IMR-90 (cell line): ENCODE data around the gene SLC9A1. TPM values are rescaled to one million over a fixed set of nuclear protein-coding genes. Genes with fewer than 3 reads are reported as not detected.

Experiments used
- ATAC-seq: fragments of 200-7000 bp; cut with Tn5 transposase; 2 replicates; pipeline ENCODE4 v1.9.1; 2020; ENCODE audit warnings: low read depth, mild to moderate bottlenecking, moderate library complexity
- BruUV-seq: library from RNA; stranded (reverse); fragments of 400-500 nt; replicated peaks from 2 replicates; lab custom pipeline; 2021; lab: Mats Ljungman, UMichigan
- CTCF ChIA-PET: fragments of 300-600 bp; formaldehyde crosslinking; extraction: SDS; loops from one replicate; lab custom pipeline; 2021; ENCODE audit warnings: antibody characterized with exemption; lab: Yijun Ruan, JAX
- POLR2A ChIA-PET: fragments of 300-600 bp; sonication (Branson Sonifier 250); formaldehyde crosslinking; loops from one replicate; lab custom pipeline; 2022; ENCODE audit warnings: antibody characterized with exemption; ENCODE audit not compliant: unreplicated experiment; lab: Charles Lee
- DNase-seq: peaks from one replicate; pipeline ENCODE4 v3.0.0; 2013
- H2AFZ ChIP-seq: replicated peaks from 2 replicates; pipeline ENCODE3; 2013; ENCODE audit warnings: low read length, mild to moderate bottlenecking; ENCODE audit not compliant: poor library complexity
- H2AK5ac ChIP-seq: 2 replicates; pipeline ENCODE4 v1.6.1; 2013; ENCODE audit warnings: low read depth, low read length, inconsistent platforms
- H2AK9ac ChIP-seq: replicated peaks from 2 replicates; pipeline ENCODE3; 2013; ENCODE audit warnings: mild to moderate bottlenecking, low read depth, low read length, moderate library complexity; ENCODE audit not compliant: poor library complexity
- H2BK120ac ChIP-seq: 2 replicates; pipeline ENCODE4 v1.6.1; 2013; ENCODE audit warnings: low read depth, low read length, inconsistent platforms
- H2BK15ac ChIP-seq: 3 replicates; pipeline ENCODE4 v1.6.1; 2013; ENCODE audit warnings: low read depth, low read length, inconsistent platforms
- H2BK20ac ChIP-seq: 2 replicates; pipeline ENCODE4 v1.6.1; 2013; ENCODE audit warnings: low read depth, mild to moderate bottlenecking, inconsistent platforms, low read length, moderate library complexity
- H2BK5ac ChIP-seq: 2 replicates; pipeline ENCODE4 v1.6.1; 2013; ENCODE audit warnings: mild to moderate bottlenecking, low read depth, low read length, inconsistent platforms; ENCODE audit not compliant: poor library complexity, severe bottlenecking
- H3K14ac ChIP-seq: replicated peaks from 2 replicates; pipeline ENCODE4 v1.6.1; 2013; ENCODE audit warnings: low read depth, low read length, inconsistent platforms
- H3K18ac ChIP-seq: 2 replicates; pipeline ENCODE4 v1.6.1; 2013; ENCODE audit warnings: low read depth, low read length, control low read depth
- H3K23ac ChIP-seq: 2 replicates; pipeline ENCODE4 v1.6.1; 2013; ENCODE audit warnings: low read depth, low read length, inconsistent platforms
- H3K27ac ChIP-seq: 2 replicates; pipeline ENCODE4 v1.5.1; 2013; ENCODE audit warnings: mild to moderate bottlenecking, control low read depth, low read length; ENCODE audit not compliant: insufficient read depth
- H3K27me3 ChIP-seq: 2 replicates; pipeline ENCODE4 v1.6.1; 2013; ENCODE audit warnings: low read length; ENCODE audit not compliant: control insufficient read depth, insufficient read depth
- H3K36me3 ChIP-seq: 2 replicates; pipeline ENCODE4 v1.6.1; 2013; ENCODE audit warnings: low read length, mixed read lengths; ENCODE audit not compliant: control insufficient read depth, insufficient read depth
- H3K4ac ChIP-seq: 2 replicates; pipeline ENCODE4 v1.6.1; 2013; ENCODE audit warnings: low read depth, low read length, inconsistent platforms
- H3K4me1 ChIP-seq: 2 replicates; pipeline ENCODE4 v1.6.1; 2013; ENCODE audit warnings: low read length, mixed read lengths; ENCODE audit not compliant: control insufficient read depth, insufficient read depth
- H3K4me2 ChIP-seq: 2 replicates; pipeline ENCODE4 v1.6.1; 2013; ENCODE audit warnings: low read depth, mild to moderate bottlenecking, control low read depth, low read length, moderate library complexity
- H3K4me3 ChIP-seq: 2 replicates; pipeline ENCODE4 v1.5.1; 2013; ENCODE audit warnings: low read depth, mild to moderate bottlenecking, control low read depth, low read length, moderate library complexity; ENCODE audit not compliant: insufficient read depth
- H3K56ac ChIP-seq: 2 replicates; pipeline ENCODE4 v1.6.1; 2013; ENCODE audit warnings: low read length, inconsistent platforms; ENCODE audit not compliant: insufficient read depth; ENCODE audit errors: extremely low read depth
- H3K79me1 ChIP-seq, 2 experiments: 2 replicates each; pipeline ENCODE4 v1.6.1; 2013; ENCODE audit warnings: low read length in 2 of 2, inconsistent platforms in 1 of 2, low read depth in 1 of 2
- H3K9ac ChIP-seq: 2 replicates; pipeline ENCODE4 v1.6.1; 2013; ENCODE audit warnings: low read depth, low read length, control low read depth
- H3K9me1 ChIP-seq: 2 replicates; pipeline ENCODE4 v1.6.1; 2013; ENCODE audit warnings: low read length, inconsistent platforms; ENCODE audit not compliant: insufficient read depth
- H3K9me3 ChIP-seq: 2 replicates; pipeline ENCODE4 v1.6.1; 2013; ENCODE audit warnings: low read length; ENCODE audit not compliant: control insufficient read depth, insufficient read depth
- H4K20me1 ChIP-seq: 2 replicates; pipeline ENCODE4 v1.6.1; 2013; ENCODE audit warnings: low read length, inconsistent platforms; ENCODE audit not compliant: insufficient read depth
- H4K5ac ChIP-seq: 2 replicates; pipeline ENCODE4 v1.6.1; 2013; ENCODE audit warnings: mild to moderate bottlenecking, low read depth, low read length, control low read depth
- H4K8ac ChIP-seq, 2 experiments: 2 replicates each; pipeline ENCODE4 v1.6.1; 2013; ENCODE audit warnings: low read depth in 2 of 2, low read length in 2 of 2, control low read depth in 1 of 2, inconsistent platforms in 1 of 2
- H4K91ac ChIP-seq: 2 replicates; pipeline ENCODE4 v1.6.1; 2013; ENCODE audit warnings: low read depth, low read length, inconsistent platforms; ENCODE audit not compliant: insufficient read depth
- CEBPB ChIP-seq: IDR thresholded peaks from 2 replicates; pipeline ENCODE4 v1.6.1; 2012; ENCODE audit warnings: low read depth, low read length, improper control_type of control experiment
- CHD1 ChIP-seq: IDR thresholded peaks from 2 replicates; pipeline ENCODE4 v1.6.1; 2012; ENCODE audit warnings: low read depth, low read length, improper control_type of control experiment
- FOS ChIP-seq: fragments of 150-350 bp; IDR thresholded peaks from 2 replicates; pipeline ENCODE4 v1.6.1; 2016; ENCODE audit warnings: low read depth, low read length
- RFX5 ChIP-seq: IDR thresholded peaks from 2 replicates; pipeline ENCODE4 v1.8.0; 2012; ENCODE audit warnings: low read depth, mild to moderate bottlenecking, low read length, moderate library complexity
- WGBS, 2 experiments: methylation state at CpG; one replicate each; pipeline versions ENCODE4 v1.1.5 to v1.1.7; 2013; ENCODE audit warnings: missing lambda C conversion rate in 2 of 2; ENCODE audit not compliant: insufficient read length in 1 of 2; ENCODE audit errors: extremely low coverage in 2 of 2; 5-methylcytosine and 5-hydroxymethylcytosine counted together
- dilution Hi-C: fragments of 300-500 bp; cut with HindIII; formaldehyde crosslinking; loops from one replicate; pipeline ENCODE4 v1.14.3; 2018; ENCODE audit warnings: low sequenced_read_pairs; ENCODE audit not compliant: unreplicated experiment
- in situ Hi-C: fragments of 300-500 bp; cut with MboI; formaldehyde crosslinking; loops from 3 replicates; pipeline ENCODE4 v1.14.3; 2019; ENCODE audit warnings: low sequenced_read_pairs, inconsistent platforms, mixed read lengths
- intact Hi-C: fragments of 100-400 bp; cut with micrococcal nuclease; formaldehyde crosslinking; loops from 2 replicates; pipeline ENCODE4 v1.10.0; 2022
- polyA plus RNA-seq, 3 experiments: library from polyadenylated mRNA; depleted of rRNA; stranded (reverse); fragments of >200 nt; gene quantifications; 2 replicates each; pipeline ENCODE4 v1.2.3, GENCODE V29; 2012; ENCODE audit warnings: low replicate concordance in 1 of 3
- total RNA-seq: library from RNA; depleted of rRNA; stranded (reverse); fragments of >200 nt; gene quantifications from 2 replicates; pipeline ENCODE4 v1.2.3, GENCODE V29; 2012
- TF ChIP-seq, protein P1 (sequence below): fragments of 150-350 bp; IDR thresholded peaks from 2 replicates; pipeline ENCODE4 v1.6.1; 2017; ENCODE audit warnings: mild to moderate bottlenecking, antibody characterized with exemption, low read length, low read depth

Gene SLC9A1
- total and polyA plus RNA-seq, 2 of the 4 experiments (the other 2 are of a cell fraction), result 2.0 to 21.2 TPM

DNA sequence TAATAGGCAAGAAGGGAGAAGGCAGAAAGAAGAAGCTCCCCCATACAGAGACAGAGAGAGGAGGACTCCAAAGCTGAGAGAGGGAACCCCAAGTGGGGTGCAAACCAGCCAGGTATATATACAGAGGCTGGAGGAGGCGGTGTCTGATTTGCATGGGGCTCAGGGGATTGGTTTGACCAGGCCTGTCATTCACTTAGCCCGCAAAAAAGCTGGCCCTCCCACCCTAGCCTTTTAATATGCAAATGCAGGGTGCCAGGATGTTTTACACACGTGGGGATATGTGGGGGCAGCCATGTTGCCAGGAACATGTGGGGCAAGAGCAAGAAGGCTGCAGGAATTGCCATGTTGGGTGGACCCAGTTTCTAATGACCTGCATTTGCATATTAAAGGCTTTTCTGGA, 105.3 kb downstream of the SLC9A1 start:
- no peak overlapping the region for H4K5ac ChIP-seq
- no peak for TF ChIP-seq CEBPB
- TF ChIP-seq, protein P1, sequence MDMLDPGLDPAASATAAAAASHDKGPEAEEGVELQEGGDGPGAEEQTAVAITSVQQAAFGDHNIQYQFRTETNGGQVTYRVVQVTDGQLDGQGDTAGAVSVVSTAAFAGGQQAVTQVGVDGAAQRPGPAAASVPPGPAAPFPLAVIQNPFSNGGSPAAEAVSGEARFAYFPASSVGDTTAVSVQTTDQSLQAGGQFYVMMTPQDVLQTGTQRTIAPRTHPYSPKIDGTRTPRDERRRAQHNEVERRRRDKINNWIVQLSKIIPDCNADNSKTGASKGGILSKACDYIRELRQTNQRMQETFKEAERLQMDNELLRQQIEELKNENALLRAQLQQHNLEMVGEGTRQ, result no peak
- TF ChIP-seq CHD1, result no peak
- TF ChIP-seq RFX5, result no peak
- no peak for TF ChIP-seq FOS
- H3K36me3 ChIP-seq, result no peaks in the 10 kb centered on the region
- no peak overlapping the region for H3K4ac ChIP-seq
- no peaks in the 10 kb centered on the region for H3K79me1 ChIP-seq
- H3K4me1 ChIP-seq, result no peaks in the 10 kb centered on the region
- no peak overlapping the region for H2BK20ac ChIP-seq
- DNase-seq (no peak), ATAC-seq (no peak)
- no peak overlapping the region for H2BK120ac ChIP-seq
- H3K14ac ChIP-seq, result no peak overlapping the region
- in situ Hi-C loops, result loop anchor here (5.0 to 10.0 kb wide), 2 partner anchors 48 to 235 kb away; no protein-coding TSS in a partner anchor
- no peak overlapping the region for H2BK15ac ChIP-seq
- H3K4me2 ChIP-seq, result no peak overlapping the region
- dilution Hi-C loops, result no loop called here
- no peak overlapping the region for H2AK5ac ChIP-seq
- ChIA-PET POLR2A (no interaction called here), CTCF (no interaction called here)
- H3K9ac ChIP-seq, result no peak overlapping the region
- no peaks in the 10 kb centered on the region for H3K9me1 ChIP-seq
- no CpG with 5 or more reads among the region's 3 CpGs for WGBS, 2 experiments
- peaks cover 4% of the 10 kb centered on the region; the same call in 1 of the 2 replicates for H3K27me3 ChIP-seq
- H2AFZ ChIP-seq, result no peak overlapping the region
- BruUV-seq, result no TSS peak
- no peak overlapping the region for H4K91ac ChIP-seq
- H2BK5ac ChIP-seq, result no peak overlapping the region
- no peak overlapping the region for H3K23ac ChIP-seq
- H3K56ac ChIP-seq, result no peak overlapping the region
- H4K8ac ChIP-seq, result no peak overlapping the region
- no peaks in the 10 kb centered on the region for H4K20me1 ChIP-seq
- H3K4me3 ChIP-seq, result no peak overlapping the region
- intact Hi-C loops, result loop anchor here (10.0 kb wide), 1 partner anchor 145 kb away; no protein-coding TSS in a partner anchor
- H3K27ac ChIP-seq, result no peak overlapping the region
- H3K9me3 ChIP-seq, result peaks cover 2% of the 10 kb centered on the region; the same call in 1 of the 2 replicates
- no peak overlapping the region for H3K18ac ChIP-seq
- H2AK9ac ChIP-seq, result no peak overlapping the region
